GM12865 (cell line): Measurements from ENCODE around the gene PPCDC.

Source experiments
- DNase-seq: peaks from one replicate; pipeline ENCODE4 v3.0.0; 2010; ENCODE audit warnings: low read depth
- H3K4me3 ChIP-seq: 2 replicates; pipeline ENCODE4 v1.5.1; 2011; ENCODE audit warnings: mild to moderate bottlenecking, low read depth, low read length, control low read depth
- CTCF ChIP-seq: IDR thresholded peaks from 2 replicates; pipeline ENCODE4 v1.5.1; 2011; ENCODE audit warnings: low read length, control low read depth, low read depth, inconsistent platforms; ENCODE audit not compliant: insufficient read depth; ENCODE audit errors: missing control alignments

Gene PPCDC

DNA sequence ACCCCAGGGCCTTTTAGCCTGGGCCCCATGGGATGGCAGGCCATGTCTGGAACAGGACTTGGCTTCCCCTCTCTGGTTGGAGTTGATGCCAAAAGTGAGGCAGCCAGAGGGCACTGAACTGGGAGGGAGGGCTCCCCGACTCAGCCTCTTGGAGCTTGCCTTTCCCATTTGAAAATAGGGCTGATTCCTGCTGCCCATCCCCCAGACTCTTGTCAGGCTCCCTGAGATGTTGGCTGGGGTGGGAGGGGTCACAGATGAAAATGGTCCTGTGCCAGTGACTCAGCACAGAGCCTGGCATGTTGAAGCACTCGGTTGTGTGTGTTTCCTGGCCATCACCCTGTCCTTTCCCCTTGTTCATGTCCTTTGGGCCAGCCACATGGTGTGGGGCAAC is 6.6 kb downstream of the PPCDC start:
- H3K4me3 ChIP-seq = no peak overlapping the region
- TF ChIP-seq CTCF = no peak
- no peak for DNase-seq

DNA sequence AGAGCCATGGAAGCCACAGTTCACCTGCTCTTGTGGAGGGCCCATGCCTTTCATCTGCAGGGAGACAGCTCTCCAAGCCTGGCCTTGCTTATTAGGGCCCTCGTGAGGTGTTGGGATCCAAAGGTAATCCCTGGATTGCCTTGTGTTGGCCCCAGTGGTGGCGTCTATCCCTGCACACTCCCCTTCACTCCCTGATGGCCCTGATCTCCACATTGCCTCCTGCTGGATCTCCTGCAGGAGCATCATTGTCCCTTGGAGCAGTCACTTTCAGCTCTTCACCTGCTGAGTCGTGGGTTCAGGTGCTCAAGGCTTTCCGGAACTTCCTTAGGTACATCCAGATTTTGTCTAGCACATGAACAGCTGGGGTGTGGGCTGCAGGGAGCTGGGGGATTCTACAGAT is 7.0 kb downstream of the PPCDC start:
- TF ChIP-seq CTCF = no peak

DNA sequence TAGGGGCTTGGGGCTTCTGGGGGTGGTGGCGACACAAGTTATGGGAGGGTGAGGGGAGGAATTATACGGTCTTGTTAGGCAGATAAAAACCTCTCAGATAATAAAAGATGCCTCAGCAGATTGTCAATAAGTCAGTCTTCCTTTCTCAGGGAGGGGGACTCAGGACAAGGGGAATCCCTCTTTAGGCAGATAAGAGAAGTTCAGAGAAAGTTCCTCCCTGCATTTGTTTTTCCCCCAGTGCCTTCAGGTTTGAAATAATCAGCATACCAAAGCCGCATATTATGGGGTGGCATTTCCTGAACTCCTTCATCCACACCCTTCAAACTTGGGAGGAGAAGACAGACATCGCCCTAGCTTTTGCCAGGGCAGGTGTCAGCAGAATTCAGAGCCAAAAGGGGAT is 8.5 kb downstream of the PPCDC start:
- no peak for DNase-seq
- H3K4me3 ChIP-seq = no peak overlapping the region
- no peak for TF ChIP-seq CTCF

More for the DNA sequence above, 7.0 kb downstream of the PPCDC start:
- no peak overlapping the region for H3K4me3 ChIP-seq
- DNase-seq = no peak

GRCh38 chr15:75032395-75032794 is 9.0 kb downstream of the PPCDC start:
- no peak for DNase-seq
- H3K4me3 ChIP-seq = no peak overlapping the region
- TF ChIP-seq CTCF = no peak

DNA sequence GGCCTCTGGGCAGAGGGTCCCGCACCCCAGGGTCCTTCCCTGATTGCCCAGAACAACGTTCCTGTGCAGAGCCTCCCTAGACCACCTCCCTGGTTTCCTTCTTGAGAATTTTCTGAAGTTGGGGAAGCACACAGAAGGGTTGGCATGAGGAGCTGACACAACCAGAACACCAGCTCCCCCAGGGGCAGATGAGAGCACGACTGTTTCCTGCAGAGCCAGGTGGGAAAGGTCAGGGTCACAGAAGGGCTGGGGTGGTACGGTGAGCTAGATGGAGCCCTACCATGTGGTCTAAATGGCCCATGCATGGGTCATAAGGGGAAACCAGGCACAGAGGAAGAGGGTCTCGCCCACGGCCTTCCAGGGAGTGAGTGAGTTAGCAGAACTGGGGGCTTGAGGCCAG is 10.4 kb downstream of the PPCDC start:
- H3K4me3 ChIP-seq = no peak overlapping the region
- DNase-seq = no peak
- no peak for TF ChIP-seq CTCF

DNA sequence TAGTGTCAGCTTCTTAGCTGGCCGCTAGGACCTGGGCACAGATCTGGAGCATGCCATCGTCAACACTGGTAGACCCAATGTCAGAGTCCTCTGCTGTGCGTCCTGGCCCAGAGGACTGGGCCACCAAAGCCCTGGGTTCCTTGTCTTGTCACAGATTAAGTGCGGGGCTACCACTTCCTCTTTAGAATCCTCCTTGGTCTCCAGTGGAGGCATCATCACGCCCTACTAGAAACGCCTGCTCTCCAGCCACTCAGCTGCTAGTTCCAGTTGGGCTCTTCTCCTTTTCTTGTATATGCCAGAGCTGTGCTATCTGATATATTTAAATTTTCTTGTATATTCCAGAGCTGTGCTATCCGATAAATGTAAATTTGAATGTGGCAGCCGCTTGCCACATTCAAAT is 11.2 kb downstream of the PPCDC start:
- TF ChIP-seq CTCF = no peak
- H3K4me3 ChIP-seq = no peak overlapping the region
- no peak for DNase-seq

DNA sequence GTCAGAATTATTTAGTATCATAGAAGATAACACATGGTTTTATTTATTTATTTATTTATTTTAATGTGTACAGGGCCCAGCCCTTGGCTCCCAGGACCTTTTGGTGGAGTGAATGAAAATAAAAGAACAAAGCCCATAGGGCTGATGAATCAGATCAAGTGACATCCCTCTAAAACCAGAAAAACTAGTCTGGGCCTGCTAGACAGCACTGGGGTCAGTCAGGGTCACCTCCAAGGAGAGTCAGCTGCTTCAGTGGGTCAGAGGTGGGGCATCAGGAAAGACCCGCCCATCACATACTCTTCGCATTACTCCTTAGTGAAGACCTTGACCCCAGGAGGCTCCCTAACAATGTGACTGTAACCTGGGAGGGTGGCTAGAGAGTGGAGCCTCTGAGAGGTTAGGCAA is 12.8 kb downstream of the PPCDC start:
- no peak overlapping the region for H3K4me3 ChIP-seq
- DNase-seq = no peak
- no peak for TF ChIP-seq CTCF
